HepG2 (cell line): Measurements from ENCODE around the gene ZNF839. TPM values are rescaled to one million over a fixed set of nuclear protein-coding genes. Genes with fewer than 3 reads are reported as not detected.

ENCODE experiments used
- ATAC-seq: fragments of 200-7000 bp; cut with Tn5 transposase; 3 replicates; pipeline ENCODE4 v1.9.1; 2020; ENCODE audit warnings: mild to moderate bottlenecking, moderate library complexity
- BruUV-seq: library from RNA; stranded (reverse); fragments of 400-500 nt; replicated peaks from 2 replicates; lab custom pipeline; 2021; lab: Mats Ljungman, UMichigan
- CTCF ChIA-PET: fragments of 300-600 bp; formaldehyde crosslinking; extraction: SDS; loops from one replicate; lab custom pipeline; 2021; ENCODE audit warnings: low total read pairs, inconsistent platforms, low intra/inter-chr PET ratio; lab: Yijun Ruan, JAX
- POLR2A ChIA-PET: fragments of 350-600 bp; sonication (Branson Sonifier 250); formaldehyde crosslinking; loops from one replicate; lab custom pipeline; 2020; ENCODE audit warnings: antibody characterized with exemption, inconsistent platforms; lab: Yijun Ruan, JAX
- DNase-seq: peaks from one replicate; pipeline ENCODE4 v3.0.0-alpha.2; 2015; ENCODE audit warnings: low spot score
- FAIRE-seq: peaks from 3 replicates; lab custom pipeline; 2011; peaks lifted over from hg19 to GRCh38; lab: Jason Lieb, UNC
- H2AFZ ChIP-seq: one replicate; pipeline ENCODE4 v1.6.1; 2011; ENCODE audit warnings: low read length, inconsistent platforms
- H3K27ac ChIP-seq: fragments of 300-600 bp; 3 replicates; pipeline ENCODE4 v1.8.0; 2011; ENCODE audit warnings: mixed run types, mild to moderate bottlenecking, mixed read lengths, low read length, inconsistent platforms; ENCODE audit not compliant: insufficient read depth; ENCODE audit errors: extremely low read length
- H3K27me3 ChIP-seq, 2 experiments: fragments of 200-600 bp in 1 of 2; 2 replicates in 1 of 2; 3 replicates in 1 of 2; pipeline versions ENCODE4 v1.6.0 to v1.8.0; 2011; ENCODE audit warnings: low read length in 2 of 2, mild to moderate bottlenecking in 2 of 2, moderate library complexity in 2 of 2, inconsistent platforms in 1 of 2; ENCODE audit not compliant: insufficient read depth in 2 of 2, control insufficient read depth in 1 of 2
- H3K36me3 ChIP-seq, 2 experiments: fragments of 200-600 bp in 1 of 2; replicated peaks in 1 of 2; 2 replicates in 1 of 2; 3 replicates in 1 of 2; pipeline versions ENCODE4 v1.5.1 to v1.8.0; 2011; ENCODE audit warnings: low read length in 2 of 2, inconsistent platforms in 1 of 2; ENCODE audit not compliant: insufficient read depth in 2 of 2, control insufficient read depth in 1 of 2
- H3K4me1 ChIP-seq: 2 replicates; pipeline ENCODE4 v1.5.1; 2012; ENCODE audit warnings: low read length, inconsistent platforms; ENCODE audit not compliant: insufficient read depth
- H3K4me2 ChIP-seq: 2 replicates; pipeline ENCODE4 v1.6.0; 2011; ENCODE audit warnings: low read depth, low read length, inconsistent platforms
- H3K4me3 ChIP-seq, 3 experiments: fragments of 200-600 bp in 1 of 3; sonication (generic), shearing (Covaris generic) in 1 of 3; replicated peaks in 1 of 3; 2 replicates each; pipeline ENCODE4 v1.5.1; 2011 to 2016; ENCODE audit warnings: low read length in 3 of 3, inconsistent platforms in 2 of 3, low read depth in 2 of 3, mild to moderate bottlenecking in 2 of 3, control low read depth in 1 of 3, mixed read lengths in 1 of 3; ENCODE audit not compliant: insufficient read depth in 1 of 3
- H3K79me2 ChIP-seq: one replicate; pipeline ENCODE4 v1.6.1; 2011; ENCODE audit warnings: low read length, inconsistent platforms; ENCODE audit not compliant: insufficient read depth
- H3K9ac ChIP-seq: 2 replicates; pipeline ENCODE4 v1.6.0; 2011; ENCODE audit warnings: mild to moderate bottlenecking, low read depth, low read length, inconsistent platforms; ENCODE audit not compliant: insufficient read depth
- H3K9me3 ChIP-seq: 2 replicates; pipeline ENCODE4 v1.5.1; 2012; ENCODE audit warnings: mild to moderate bottlenecking, low read length
- H4K20me1 ChIP-seq: 2 replicates; pipeline ENCODE4 v1.6.0; 2011; ENCODE audit warnings: inconsistent platforms, mild to moderate bottlenecking, low read length, moderate library complexity; ENCODE audit not compliant: insufficient read depth
- GATAD1 ChIP-seq: IDR thresholded peaks from 2 replicates; pipeline ENCODE4 v1.6.1; 2016; ENCODE audit warnings: missing genetic modification reagents, missing compliant biosample characterization
- HOXA3 ChIP-seq: sonication (generic); formaldehyde crosslinking; IDR thresholded peaks from 2 replicates; pipeline ENCODE4 v1.5.0; 2020; ENCODE audit warnings: missing genetic modification reagents
- IRX3 ChIP-seq: sonication (generic); formaldehyde crosslinking; IDR thresholded peaks from 2 replicates; pipeline ENCODE4 v1.8.1; 2023; ENCODE audit warnings: mild to moderate bottlenecking, low read depth, missing genetic modification reagents, borderline replicate concordance
- KAT8 ChIP-seq: IDR thresholded peaks from 2 replicates; pipeline ENCODE4 v1.6.1; 2016; ENCODE audit warnings: missing genetic modification reagents, missing compliant biosample characterization
- NFE2L1 ChIP-seq: sonication (generic); formaldehyde crosslinking; IDR thresholded peaks from 2 replicates; pipeline ENCODE4 v1.4.0; 2020; ENCODE audit warnings: missing genetic modification reagents, mild to moderate bottlenecking, borderline replicate concordance
- SALL2 ChIP-seq: sonication (generic); formaldehyde crosslinking; IDR thresholded peaks from 2 replicates; pipeline ENCODE4 v1.8.1; 2023; ENCODE audit warnings: mild to moderate bottlenecking, missing genetic modification reagents, inconsistent platforms
- SMYD3 ChIP-seq: sonication (generic); formaldehyde crosslinking; IDR thresholded peaks from 2 replicates; pipeline ENCODE4 v1.8.1; 2023; ENCODE audit warnings: mild to moderate bottlenecking, missing genetic modification reagents
- SUZ12 ChIP-seq: fragments of 150-350 bp; IDR thresholded peaks from 2 replicates; pipeline ENCODE4 v1.6.1; 2014; ENCODE audit warnings: low read depth, low read length
- ZKSCAN8 ChIP-seq: IDR thresholded peaks from 2 replicates; pipeline ENCODE4 v1.6.1; 2016; ENCODE audit warnings: borderline replicate concordance, missing genetic modification reagents, missing compliant biosample characterization
- ZNF605 ChIP-seq: sonication (generic); formaldehyde crosslinking; IDR thresholded peaks from 2 replicates; pipeline ENCODE4 v1.8.0; 2022; ENCODE audit warnings: mild to moderate bottlenecking, missing genetic modification reagents
- ZNF652 ChIP-seq: IDR thresholded peaks from 2 replicates; pipeline ENCODE4 v1.6.1; 2016; ENCODE audit warnings: low read depth, borderline replicate concordance
- ZNF724P ChIP-seq: sonication (generic); formaldehyde crosslinking; IDR thresholded peaks from 2 replicates; pipeline ENCODE4 v1.8.0; 2022; ENCODE audit warnings: missing genetic modification reagents, borderline replicate concordance
- ZSCAN25 ChIP-seq: sonication (generic); formaldehyde crosslinking; IDR thresholded peaks from 2 replicates; pipeline ENCODE4 v1.8.0; 2022; ENCODE audit warnings: mild to moderate bottlenecking, missing genetic modification reagents
- WGBS: methylation state at CpG from one replicate; pipeline ENCODE4 v1.1.6; 2017; ENCODE audit warnings: low lambda C conversion rate; 5-methylcytosine and 5-hydroxymethylcytosine counted together
- in situ Hi-C: cut with HindIII; loops from 2 replicates; pipeline ENCODE4 v1.10.0; 2017; ENCODE audit warnings: low pct_unique_long_range_greater_than_20kb; ENCODE audit not compliant: extremely low pct_ligation_motif_present
- intact Hi-C: fragments of 100-400 bp; cut with micrococcal nuclease; formaldehyde crosslinking; loops from one replicate; pipeline ENCODE4 v1.10.0; 2022; ENCODE audit not compliant: unreplicated experiment
- polyA plus RNA-seq, 8 experiments: library from polyadenylated mRNA; depleted of rRNA in 3 of 8; stranded (reverse) in 7 of 8; unstranded in 1 of 8; fragments of >200 nt; fragmentation: Illumina TruSeq in 4 of 8; extraction: Trizol in 4 of 8; gene quantifications; 2 replicates each; pipeline versions ENCODE4 v1.2.1 to v1.2.3, GENCODE V29; 2011 to 2016; ENCODE audit warnings: low read depth in 4 of 8, missing spikeins in 1 of 8, mixed read lengths in 1 of 8; ENCODE audit not compliant: insufficient read depth in 1 of 8
- total RNA-seq, 5 experiments: library from RNA; depleted of rRNA; stranded (reverse); fragments of >200 nt; fragmentation: Illumina TruSeq; extraction: Trizol; gene quantifications; 2 replicates each; pipeline ENCODE4 v1.2.3, GENCODE V29; 2016; ENCODE audit warnings: low read depth in 1 of 5
- TF ChIP-seq, protein P1 (sequence below): IDR thresholded peaks from 2 replicates; pipeline ENCODE4 v1.6.1; 2016; ENCODE audit warnings: missing compliant biosample characterization, missing genetic modification reagents, borderline replicate concordance
- TF ChIP-seq, protein P2 (sequence below): sonication (generic); formaldehyde crosslinking; IDR thresholded peaks from 2 replicates; pipeline ENCODE4 v1.4.0; 2020; ENCODE audit warnings: missing genetic modification reagents, mild to moderate bottlenecking, borderline replicate concordance
- TF ChIP-seq, protein P3 (sequence below): sonication (generic); formaldehyde crosslinking; IDR thresholded peaks from 2 replicates; pipeline ENCODE4 v1.9.0; 2021; ENCODE audit warnings: missing genetic modification reagents, borderline replicate concordance

ZNF839 gene
- total and polyA plus RNA-seq, 2 of the 13 experiments (the other 11 are each of a cell fraction or from before 2014, with no cell fraction given): 11.1 to 12.8 TPM

DNA sequence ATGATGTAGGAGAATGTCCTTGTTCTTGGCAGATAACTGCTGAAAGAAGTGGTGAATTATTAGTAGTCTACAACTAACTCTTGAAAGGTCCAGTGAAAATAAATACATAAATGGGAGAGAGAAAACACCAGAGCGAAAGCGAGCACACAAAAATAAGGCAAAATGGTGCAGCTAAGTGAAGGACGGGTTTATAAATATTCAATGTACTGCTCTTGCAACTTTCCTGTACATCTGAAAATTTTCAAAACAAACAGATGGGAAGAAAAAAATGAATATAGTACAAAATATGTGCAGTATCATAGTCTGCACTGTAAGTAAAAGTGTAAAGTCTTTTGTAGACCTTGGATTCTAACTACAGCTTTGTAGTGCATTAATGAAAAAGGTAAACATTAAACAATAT, 15.9 kb upstream of the ZNF839 start (continued):
- TF ChIP-seq, protein P1, sequence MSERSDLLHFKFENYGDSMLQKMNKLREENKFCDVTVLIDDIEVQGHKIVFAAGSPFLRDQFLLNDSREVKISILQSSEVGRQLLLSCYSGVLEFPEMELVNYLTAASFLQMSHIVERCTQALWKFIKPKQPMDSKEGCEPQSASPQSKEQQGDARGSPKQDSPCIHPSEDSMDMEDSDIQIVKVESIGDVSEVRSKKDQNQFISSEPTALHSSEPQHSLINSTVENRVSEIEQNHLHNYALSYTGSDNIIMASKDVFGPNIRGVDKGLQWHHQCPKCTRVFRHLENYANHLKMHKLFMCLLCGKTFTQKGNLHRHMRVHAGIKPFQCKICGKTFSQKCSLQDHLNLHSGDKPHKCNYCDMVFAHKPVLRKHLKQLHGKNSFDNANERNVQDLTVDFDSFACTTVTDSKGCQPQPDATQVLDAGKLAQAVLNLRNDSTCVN (CRISPR knock-in tag): no peak
- TF ChIP-seq ZSCAN25 (CRISPR knock-in tag) (no peak), SALL2 (CRISPR knock-in tag) (no peak)

DNA sequence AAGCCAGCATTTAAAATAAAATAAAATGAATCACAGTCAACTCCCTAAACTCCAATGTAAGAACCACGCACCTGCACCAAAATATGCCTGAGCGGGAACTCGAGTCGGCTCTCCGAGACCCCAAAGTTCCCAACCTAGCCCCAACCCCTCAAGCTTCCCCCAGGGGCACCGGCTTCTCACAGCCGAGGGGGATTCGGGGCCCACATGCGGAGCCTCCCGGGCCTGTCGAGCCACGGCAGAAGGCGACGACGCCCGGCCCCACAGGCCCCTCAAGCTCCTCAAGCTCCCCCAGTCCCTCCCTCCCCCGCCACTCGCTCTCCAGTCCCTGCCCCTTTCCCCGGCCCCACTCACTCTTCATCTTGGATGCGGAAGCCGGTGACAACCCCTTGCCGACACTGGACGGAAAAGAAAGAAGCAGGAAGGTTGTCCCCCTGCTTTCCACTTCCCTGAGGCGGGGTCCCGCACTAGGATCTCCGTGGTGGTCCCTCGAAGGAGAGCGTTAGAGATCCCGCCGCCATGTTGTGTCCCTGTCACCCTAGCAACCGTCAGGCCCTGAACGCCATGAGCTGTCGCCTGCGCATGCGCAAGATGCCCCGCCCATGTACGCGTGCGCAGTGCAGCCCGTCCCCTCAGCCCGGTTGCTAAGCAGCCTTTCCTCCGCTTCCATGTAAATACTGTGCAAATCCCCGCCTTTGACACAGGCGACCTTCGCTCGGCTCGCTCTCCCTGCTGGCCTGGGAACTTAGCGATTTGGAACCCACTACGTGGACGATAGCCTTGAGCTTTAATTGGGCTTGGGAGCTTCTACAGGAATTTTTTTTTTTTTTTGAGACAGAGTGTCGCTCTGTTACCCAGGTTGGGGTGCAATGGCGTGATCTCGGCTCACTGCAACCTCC, 14.7 kb upstream of the ZNF839 start, which contains the start of gene MOK:
Gene MOK (minus strand): TSS at position 554 of the 896 bp plus-strand sequence. CDS start 196 bp downstream, at position 358.
- no peaks in the 10 kb centered on the region for H4K20me1 ChIP-seq
- H3K79me2 ChIP-seq: no peaks in the 10 kb centered on the region
- FAIRE-seq (peak; percentile 98), ATAC-seq (peak; percentile 96), DNase-seq (peak; percentile 96)
- peak within 1 kb of the TSS; percentile 83 for H3K4me2 ChIP-seq
- CTCF ChIA-PET: no interaction called here
- BruUV-seq: no TSS peak
- H3K36me3 ChIP-seq: no peaks in the 10 kb centered on the region
- peak within 1 kb of the TSS; percentile 88 for H2AFZ ChIP-seq
- 0% methylated on average over 37 of the region's 53 CpGs for WGBS
- H3K9me3 ChIP-seq: no peaks in the 10 kb centered on the region
- H3K9ac ChIP-seq: peak within 1 kb of the TSS; percentile 92
- H3K4me3 ChIP-seq: peak within 1 kb of the TSS; percentile 64 to 81 (median 76)
- H3K4me1 ChIP-seq: peaks cover 31% of the 10 kb centered on the region
- H3K27ac ChIP-seq: peak within 1 kb of the TSS; percentile 94
- no peaks in the 10 kb centered on the region for H3K27me3 ChIP-seq
- in situ Hi-C loops: no loop called here
- POLR2A ChIA-PET: interaction anchor here (0.7 to 2.5 kb wide), 9 partner anchors 9 to 57 kb away, joined by 3 to 14 read pairs (median 3); partner anchors contain the start of genes CINP, TECPR2 and ZNF839
- intact Hi-C loops: loop anchor here (5.0 kb wide), 1 partner anchor 1197 kb away; no protein-coding TSS in a partner anchor
- TF ChIP-seq HOXA3 (CRISPR knock-in tag) (peak; percentile 82), GATAD1 (CRISPR knock-in tag) (peak; percentile 63), IRX3 (CRISPR knock-in tag) (no peak), ZNF652 (CRISPR knock-in tag) (no peak), ZNF605 (CRISPR knock-in tag) (no peak; the same call in 1 of the 2 replicates), KAT8 (CRISPR knock-in tag) (peak; percentile 70; the same call in 1 of the 2 replicates), NFE2L1 (CRISPR knock-in tag) (no peak), ZKSCAN8 (peak; percentile 52; the same call in 1 of the 2 replicates), SMYD3 (CRISPR knock-in tag) (no peak), ZNF724P (CRISPR knock-in tag) (peak; percentile 64; the same call in 1 of the 2 replicates), SUZ12 (no peak)
- TF ChIP-seq, protein P2, sequence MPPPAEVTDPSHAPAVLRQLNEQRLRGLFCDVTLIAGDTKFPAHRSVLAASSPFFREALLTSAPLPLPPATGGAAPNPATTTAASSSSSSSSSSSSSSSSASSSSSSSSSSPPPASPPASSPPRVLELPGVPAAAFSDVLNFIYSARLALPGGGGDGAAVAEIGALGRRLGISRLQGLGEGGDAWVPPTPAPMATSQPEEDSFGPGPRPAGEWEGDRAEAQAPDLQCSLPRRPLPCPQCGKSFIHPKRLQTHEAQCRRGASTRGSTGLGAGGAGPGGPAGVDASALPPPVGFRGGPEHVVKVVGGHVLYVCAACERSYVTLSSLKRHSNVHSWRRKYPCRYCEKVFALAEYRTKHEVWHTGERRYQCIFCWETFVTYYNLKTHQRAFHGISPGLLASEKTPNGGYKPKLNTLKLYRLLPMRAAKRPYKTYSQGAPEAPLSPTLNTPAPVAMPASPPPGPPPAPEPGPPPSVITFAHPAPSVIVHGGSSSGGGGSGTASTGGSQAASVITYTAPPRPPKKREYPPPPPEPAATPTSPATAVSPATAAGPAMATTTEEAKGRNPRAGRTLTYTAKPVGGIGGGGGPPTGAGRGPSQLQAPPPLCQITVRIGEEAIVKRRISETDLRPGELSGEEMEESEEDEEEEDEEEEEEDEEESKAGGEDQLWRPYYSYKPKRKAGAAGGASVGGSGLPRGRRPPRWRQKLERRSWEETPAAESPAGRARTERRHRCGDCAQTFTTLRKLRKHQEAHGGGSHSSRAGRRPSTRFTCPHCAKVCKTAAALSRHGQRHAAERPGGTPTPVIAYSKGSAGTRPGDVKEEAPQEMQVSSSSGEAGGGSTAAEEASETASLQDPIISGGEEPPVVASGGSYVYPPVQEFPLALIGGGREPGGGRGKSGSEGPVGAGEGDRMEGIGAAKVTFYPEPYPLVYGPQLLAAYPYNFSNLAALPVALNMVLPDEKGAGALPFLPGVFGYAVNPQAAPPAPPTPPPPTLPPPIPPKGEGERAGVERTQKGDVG (CRISPR knock-in tag): no peak; the same call in 1 of the 2 replicates
- TF ChIP-seq, protein P3, sequence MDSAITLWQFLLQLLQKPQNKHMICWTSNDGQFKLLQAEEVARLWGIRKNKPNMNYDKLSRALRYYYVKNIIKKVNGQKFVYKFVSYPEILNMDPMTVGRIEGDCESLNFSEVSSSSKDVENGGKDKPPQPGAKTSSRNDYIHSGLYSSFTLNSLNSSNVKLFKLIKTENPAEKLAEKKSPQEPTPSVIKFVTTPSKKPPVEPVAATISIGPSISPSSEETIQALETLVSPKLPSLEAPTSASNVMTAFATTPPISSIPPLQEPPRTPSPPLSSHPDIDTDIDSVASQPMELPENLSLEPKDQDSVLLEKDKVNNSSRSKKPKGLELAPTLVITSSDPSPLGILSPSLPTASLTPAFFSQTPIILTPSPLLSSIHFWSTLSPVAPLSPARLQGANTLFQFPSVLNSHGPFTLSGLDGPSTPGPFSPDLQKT: no peak
